DMS53 treated with DMSO at 0.1 percent for 48 hours (cell line): ENCODE measurements around the gene EID2B.
A peak's percentile ranks its signal among the peaks of the same experiment; 100 is the strongest.

ENCODE experiments used
- DNase-seq: peaks from one replicate; lab custom pipeline; 2025; ENCODE audit not compliant: unreplicated experiment; lab: John Stamatoyannopoulos, UW

Gene EID2B

GRCh38 chr19:39532233-39533002 is at the start of gene EID2B:
Gene EID2B, minus strand, starts transcription at chr19:39532852. Its CDS starts 50 bp downstream, at chr19:39532802.
- DNase-seq: peak; percentile 98

GRCh38 chr19:39582442-39582841 is 49.8 kb upstream of the EID2B start:
- no peak for DNase-seq

- no peak for DNase-seq
These were observed 36.0 kb upstream of the EID2B start for GRCh38 chr19:39568604-39569003.

- no peak for DNase-seq
These were observed 33.4 kb upstream of the EID2B start for GRCh38 chr19:39566064-39566463.

GRCh38 chr19:39563408-39563807 is 30.8 kb upstream of the EID2B start:
- peak; percentile 94 for DNase-seq

- DNase-seq: no peak
These were observed 26.0 kb upstream of the EID2B start for GRCh38 chr19:39558624-39559117.

GRCh38 chr19:39557811-39558623 is 25.4 kb upstream of the EID2B start:
- DNase-seq: peak; percentile 94

- DNase-seq: no peak
These were observed 23.2 kb upstream of the EID2B start for GRCh38 chr19:39555883-39556282.

GRCh38 chr19:39554701-39555311 is 22.2 kb upstream of the EID2B start:
- no peak for DNase-seq

GRCh38 chr19:39553082-39553652 is 20.5 kb upstream of the EID2B start:
- DNase-seq: no peak

GRCh38 chr19:39550197-39550596 is 17.5 kb upstream of the EID2B start:
- DNase-seq: no peak

GRCh38 chr19:39546599-39546998 is 13.9 kb upstream of the EID2B start:
- DNase-seq: no peak

GRCh38 chr19:39544911-39545310 is 12.3 kb upstream of the EID2B start:
- DNase-seq: no peak

- DNase-seq: no peak
These were observed 11.7 kb upstream of the EID2B start for GRCh38 chr19:39544226-39544903.

- no peak for DNase-seq
These were observed 10.8 kb upstream of the EID2B start for GRCh38 chr19:39543477-39543857.

- DNase-seq: no peak
These were observed 9.6 kb upstream of the EID2B start for GRCh38 chr19:39542206-39542605.

- DNase-seq: no peak
These were observed 7.7 kb upstream of the EID2B start for GRCh38 chr19:39540333-39540673.

GRCh38 chr19:39539518-39540332 is 7.1 kb upstream of the EID2B start, which contains the start of gene EID2:
Gene EID2, minus strand, starts transcription at chr19:39540161. Its CDS starts 82 bp downstream, at chr19:39540079.
- DNase-seq: peak; percentile 98

GRCh38 chr19:39539165-39539517 is 6.5 kb upstream of the EID2B start:
- DNase-seq: peak; percentile 33

- DNase-seq: no peak
These were observed 1.1 kb upstream of the EID2B start for GRCh38 chr19:39533791-39534190.
